ENCODE data around the gene CR1L. TPM values are rescaled to one million over a fixed set of nuclear protein-coding genes. Genes with fewer than 3 reads are reported as not detected.

The CR1L gene
- total RNA-seq, 5 donors from 2014 or later (not counting 1 experiment from before 2014, with no cell fraction given) = 0.20 to 0.37 TPM; not detected in 3

DNA sequence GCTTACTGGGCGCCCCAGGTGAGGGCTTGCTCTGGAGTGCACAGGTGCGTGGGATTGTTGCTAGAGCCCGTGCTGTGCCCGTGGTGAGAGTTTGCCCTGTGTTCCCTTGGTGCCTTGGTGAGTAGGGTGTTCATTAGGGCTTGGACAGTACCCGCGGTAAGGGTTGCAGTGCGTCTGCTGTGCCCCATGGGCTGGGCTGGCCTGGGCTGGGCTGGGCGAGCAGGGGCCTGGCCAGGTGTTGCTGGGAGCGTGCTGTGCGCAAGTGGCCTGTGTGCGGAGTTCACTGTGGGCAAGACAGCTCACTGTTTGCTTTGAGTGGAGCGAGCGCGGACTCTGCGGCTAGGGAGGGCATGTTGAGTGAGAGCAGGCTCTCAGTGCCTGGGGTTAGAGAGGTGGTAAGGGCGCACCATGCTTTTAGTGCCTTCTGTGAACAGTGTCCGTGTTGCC, 725 bp downstream of the CR1L start:
- Mint-ChIP-seq H3K4me3 (peak overlapping the region; percentile 74 to 79 (median 74)), H3K36me3 (no peaks in the 10 kb centered on the region), H3K27me3 (peaks cover 8 to 19% of the 10 kb centered on the region in 2 donors), H3K27ac (no peak overlapping the region), H3K4me1 (peaks cover 6 to 11% (median 8%) of the 10 kb centered on the region in 3 donors), H3K9me3 (no peaks in the 10 kb centered on the region)
- WGBS (ENCODE audit: insufficient coverage) = 92% methylated on average over 15 of the region's 17 CpGs
- CTCF ChIA-PET = no interaction called here
- no peaks in the 10 kb centered on the region for H3K9me3 ChIP-seq
- no peak overlapping the region for H3K4me3 ChIP-seq (ENCODE audit: control insufficient read depth in 1 of 2, extremely low read depth in 1 of 2, low read length in 1 of 2)
- no peak for DNase-seq
- H3K4me1 ChIP-seq (ENCODE audit: control insufficient read depth in 1 of 2, extremely low read depth in 1 of 2, insufficient read depth in 2 of 2, low read length in 2 of 2) = peaks cover 0 to 13% of the 10 kb centered on the region in 2 experiments
- peaks cover 0 to 11% of the 10 kb centered on the region in 2 experiments for H3K27me3 ChIP-seq (replicated peaks in 1 of 2; ENCODE audit: control insufficient read depth in 2 of 2, extremely low read depth in 1 of 2, insufficient read depth in 2 of 2, low read length in 1 of 2)
- no peak overlapping the region for H3K27ac ChIP-seq (ENCODE audit: low read length)
- no peak for ATAC-seq (replicated peaks in 1 of 4)
- POLR2A ChIA-PET = no interaction called here
- H3K36me3 ChIP-seq (ENCODE audit: control insufficient read depth in 2 of 2, extremely low read depth in 1 of 2, insufficient read depth in 1 of 2, low read length in 1 of 2) = no peaks in the 10 kb centered on the region

DNA sequence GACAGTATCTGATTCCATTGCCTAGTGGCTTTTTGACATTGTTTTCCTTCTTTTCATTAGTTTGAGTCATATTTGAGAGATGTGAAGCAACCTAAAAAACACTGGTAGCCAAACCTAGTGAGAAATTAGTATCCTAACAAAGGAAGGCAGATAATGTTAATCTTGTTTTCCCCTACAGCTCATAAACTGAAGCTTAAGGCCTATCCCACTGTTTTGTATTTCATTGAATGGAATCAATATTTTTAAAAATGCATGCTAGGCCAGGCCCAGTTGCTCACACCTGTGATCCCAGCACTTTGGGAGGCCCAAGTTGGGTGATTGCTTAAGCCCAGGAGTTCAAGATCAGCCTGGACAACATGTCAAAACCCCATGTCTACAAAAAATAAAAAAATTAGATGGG, 1.2 kb downstream of the CR1L start:
- Histone ChIP-seq H3K27ac (ENCODE audit: low read length) (no peak overlapping the region), H3K4me1 (ENCODE audit: control insufficient read depth in 1 of 2, extremely low read depth in 1 of 2, insufficient read depth in 2 of 2, low read length in 2 of 2) (peaks cover 0 to 13% of the 10 kb centered on the region in 2 experiments), H3K4me3 (ENCODE audit: control insufficient read depth in 1 of 2, extremely low read depth in 1 of 2, low read length in 1 of 2) (no peak overlapping the region), H3K36me3 (ENCODE audit: control insufficient read depth in 2 of 2, extremely low read depth in 1 of 2, insufficient read depth in 1 of 2, low read length in 1 of 2) (no peaks in the 10 kb centered on the region), H3K9me3 (no peaks in the 10 kb centered on the region), H3K27me3 (replicated peaks in 1 of 2; ENCODE audit: control insufficient read depth in 2 of 2, extremely low read depth in 1 of 2, insufficient read depth in 2 of 2, low read length in 1 of 2) (peaks cover 0 to 11% of the 10 kb centered on the region in 2 experiments)
- no peaks in the 10 kb centered on the region for H3K36me3 Mint-ChIP-seq
- ATAC-seq (replicated peaks in 1 of 4) (no peak), DNase-seq (no peak)
- H3K4me3 Mint-ChIP-seq = peak overlapping the region; percentile 49 to 79 (median 50)
- H3K27me3 Mint-ChIP-seq = peaks cover 8 to 19% of the 10 kb centered on the region in 2 donors
- H3K9me3 Mint-ChIP-seq = no peaks in the 10 kb centered on the region
- CTCF ChIA-PET = no interaction called here
- POLR2A ChIA-PET = no interaction called here
- H3K27ac Mint-ChIP-seq = no peak overlapping the region
- peaks cover 6 to 11% (median 8%) of the 10 kb centered on the region in 3 donors for H3K4me1 Mint-ChIP-seq

- no peaks in the 10 kb centered on the region for H3K9me3 Mint-ChIP-seq
- no peak for DNase-seq
- H3K4me3 ChIP-seq (ENCODE audit: control insufficient read depth in 1 of 2, extremely low read depth in 1 of 2, low read length in 1 of 2) = no peak overlapping the region
- peaks cover 6 to 11% (median 8%) of the 10 kb centered on the region in 3 donors for H3K4me1 Mint-ChIP-seq
- no peak for ATAC-seq (replicated peaks in 1 of 4)
- WGBS (ENCODE audit: insufficient coverage) = 82% methylated on average over 2 of the region's 4 CpGs
- no peak overlapping the region for H3K27ac ChIP-seq (ENCODE audit: low read length)
- no peak overlapping the region for H3K4me3 Mint-ChIP-seq
- H3K27ac Mint-ChIP-seq = no peak overlapping the region
- POLR2A ChIA-PET = no interaction called here
- peaks cover 0 to 13% of the 10 kb centered on the region in 2 experiments for H3K4me1 ChIP-seq (ENCODE audit: control insufficient read depth in 1 of 2, extremely low read depth in 1 of 2, insufficient read depth in 2 of 2, low read length in 2 of 2)
- no peaks in the 10 kb centered on the region for H3K36me3 ChIP-seq (ENCODE audit: control insufficient read depth in 2 of 2, extremely low read depth in 1 of 2, insufficient read depth in 1 of 2, low read length in 1 of 2)
- CTCF ChIA-PET = no interaction called here
- peaks cover 7 to 15% of the 10 kb centered on the region in 2 donors for H3K27me3 Mint-ChIP-seq
- no peaks in the 10 kb centered on the region for H3K9me3 ChIP-seq
- H3K27me3 ChIP-seq (replicated peaks in 1 of 2; ENCODE audit: control insufficient read depth in 2 of 2, extremely low read depth in 1 of 2, insufficient read depth in 2 of 2, low read length in 1 of 2) = peaks cover 0 to 11% of the 10 kb centered on the region in 2 experiments
- no peaks in the 10 kb centered on the region for H3K36me3 Mint-ChIP-seq
Observed at GRCh38 chr1:207646944-207647579, 2.1 kb downstream of the CR1L start.

GRCh38 chr1:207647671-207648333, 2.9 kb downstream of the CR1L start:
- DNase-seq (no peak), ATAC-seq (replicated peaks in 1 of 4) (no peak)
- no peaks in the 10 kb centered on the region for H3K9me3 Mint-ChIP-seq
- no peaks in the 10 kb centered on the region for H3K9me3 ChIP-seq
- H3K4me1 Mint-ChIP-seq = peaks cover 6 to 11% (median 8%) of the 10 kb centered on the region in 3 donors
- POLR2A ChIA-PET = no interaction called here
- no peak overlapping the region for H3K27ac Mint-ChIP-seq
- no CpG with 5 or more reads among the region's 4 CpGs for WGBS (ENCODE audit: insufficient coverage)
- H3K36me3 ChIP-seq (ENCODE audit: control insufficient read depth in 2 of 2, extremely low read depth in 1 of 2, insufficient read depth in 1 of 2, low read length in 1 of 2) = no peaks in the 10 kb centered on the region
- peaks cover 0 to 8% of the 10 kb centered on the region in 2 donors for H3K27me3 Mint-ChIP-seq
- peaks cover 0 to 13% of the 10 kb centered on the region in 2 experiments for H3K4me1 ChIP-seq (ENCODE audit: control insufficient read depth in 1 of 2, extremely low read depth in 1 of 2, insufficient read depth in 2 of 2, low read length in 2 of 2)
- peaks cover 0 to 11% of the 10 kb centered on the region in 2 experiments for H3K27me3 ChIP-seq (replicated peaks in 1 of 2; ENCODE audit: control insufficient read depth in 2 of 2, extremely low read depth in 1 of 2, insufficient read depth in 2 of 2, low read length in 1 of 2)
- no peak overlapping the region for H3K4me3 ChIP-seq (ENCODE audit: control insufficient read depth in 1 of 2, extremely low read depth in 1 of 2, low read length in 1 of 2)
- no peak overlapping the region for H3K27ac ChIP-seq (ENCODE audit: low read length)
- no peaks in the 10 kb centered on the region for H3K36me3 Mint-ChIP-seq
- H3K4me3 Mint-ChIP-seq = no peak overlapping the region
- CTCF ChIA-PET = interaction anchor here in 1 of 2 donors (0.6 kb wide), 1 partner anchor 793 kb away, joined by 4 read pairs; no protein-coding TSS in a partner anchor

GRCh38 chr1:207648334-207649209, 3.6 kb downstream of the CR1L start:
- CTCF ChIA-PET = no interaction called here
- Histone ChIP-seq H3K36me3 (ENCODE audit: control insufficient read depth in 2 of 2, extremely low read depth in 1 of 2, insufficient read depth in 1 of 2, low read length in 1 of 2) (no peaks in the 10 kb centered on the region), H3K27me3 (replicated peaks in 1 of 2; ENCODE audit: control insufficient read depth in 2 of 2, extremely low read depth in 1 of 2, insufficient read depth in 2 of 2, low read length in 1 of 2) (peaks cover 0 to 11% of the 10 kb centered on the region in 2 experiments), H3K4me3 (ENCODE audit: control insufficient read depth in 1 of 2, extremely low read depth in 1 of 2, low read length in 1 of 2) (no peak overlapping the region), H3K9me3 (no peaks in the 10 kb centered on the region), H3K27ac (ENCODE audit: low read length) (no peak overlapping the region), H3K4me1 (ENCODE audit: control insufficient read depth in 1 of 2, extremely low read depth in 1 of 2, insufficient read depth in 2 of 2, low read length in 2 of 2) (peaks cover 0 to 13% of the 10 kb centered on the region in 2 experiments)
- POLR2A ChIA-PET = no interaction called here
- DNase-seq (no peak), ATAC-seq (replicated peaks in 1 of 4) (no peak)
- WGBS (ENCODE audit: insufficient coverage) = 93% methylated on average over 2 of the region's 5 CpGs
- Mint-ChIP-seq H3K27me3 (peaks cover 0 to 7% of the 10 kb centered on the region in 2 donors), H3K4me3 (no peak overlapping the region), H3K27ac (no peak overlapping the region), H3K36me3 (no peaks in the 10 kb centered on the region), H3K9me3 (no peaks in the 10 kb centered on the region), H3K4me1 (peaks cover 6 to 11% (median 8%) of the 10 kb centered on the region in 3 donors)

DNA sequence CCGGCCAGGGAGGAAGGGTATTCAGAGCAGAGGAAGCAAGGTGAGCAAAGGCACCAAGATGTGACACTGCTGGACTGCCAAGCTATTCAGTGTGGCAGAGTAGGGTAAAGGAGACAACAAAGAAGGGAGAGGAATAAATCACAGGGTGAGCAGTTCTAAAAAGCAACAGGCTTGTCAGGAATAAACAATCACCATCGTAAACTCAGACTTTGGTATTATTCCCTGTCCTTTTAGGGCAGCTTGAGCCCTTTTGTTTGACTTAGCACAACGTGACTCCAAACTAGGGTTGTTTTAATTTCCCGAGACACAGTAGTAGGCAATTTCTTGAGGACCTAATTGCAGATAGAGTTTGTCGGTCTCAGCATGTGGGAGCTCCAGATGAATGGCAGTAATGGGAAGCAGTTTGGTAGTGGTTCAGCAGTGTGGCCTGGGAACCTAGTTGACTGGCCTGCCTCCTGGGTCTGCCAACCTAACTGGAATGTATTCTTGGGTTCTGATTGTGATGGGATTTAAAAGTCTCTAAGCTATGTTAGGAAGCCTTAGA, 4.3 kb downstream of the CR1L start:
- ATAC-seq (replicated peaks in 1 of 4) = no peak
- Mint-ChIP-seq H3K27ac (no peak overlapping the region), H3K27me3 (peaks cover 0 to 3% of the 10 kb centered on the region in 2 donors), H3K4me1 (peaks cover 4 to 7% (median 4%) of the 10 kb centered on the region in 3 donors), H3K4me3 (no peak overlapping the region), H3K36me3 (no peaks in the 10 kb centered on the region), H3K9me3 (no peaks in the 10 kb centered on the region)
- Histone ChIP-seq H3K9me3 (no peaks in the 10 kb centered on the region), H3K27me3 (replicated peaks in 1 of 2; ENCODE audit: control insufficient read depth in 2 of 2, extremely low read depth in 1 of 2, insufficient read depth in 2 of 2, low read length in 1 of 2) (peaks cover 0 to 11% of the 10 kb centered on the region in 2 experiments), H3K4me1 (ENCODE audit: control insufficient read depth in 1 of 2, extremely low read depth in 1 of 2, insufficient read depth in 2 of 2, low read length in 2 of 2) (peaks cover 0 to 13% of the 10 kb centered on the region in 2 experiments), H3K27ac (ENCODE audit: low read length) (no peak overlapping the region), H3K36me3 (ENCODE audit: control insufficient read depth in 2 of 2, extremely low read depth in 1 of 2, insufficient read depth in 1 of 2, low read length in 1 of 2) (no peaks in the 10 kb centered on the region), H3K4me3 (ENCODE audit: control insufficient read depth in 1 of 2, extremely low read depth in 1 of 2, low read length in 1 of 2) (no peak overlapping the region)
- CTCF ChIA-PET = no interaction called here
- POLR2A ChIA-PET = no interaction called here
- no peak for DNase-seq
- WGBS (ENCODE audit: insufficient coverage) = 75% methylated on average over 4 of the region's 5 CpGs
